Ishikawa (cell line): ENCODE data around the gene STK25.

Experiments used
- CEBPB ChIP-seq: IDR thresholded peaks from 2 replicates; pipeline ENCODE4 v1.6.1; 2012
- CREB1 ChIP-seq: IDR thresholded peaks from 2 replicates; pipeline ENCODE4 v1.6.1; 2012; ENCODE audit warnings: low read depth
- EGR1 ChIP-seq: IDR thresholded peaks from 2 replicates; pipeline ENCODE4 v1.6.1; 2012
- EP300 ChIP-seq: IDR thresholded peaks from 2 replicates; pipeline ENCODE4 v1.6.1; 2012; ENCODE audit warnings: borderline replicate concordance
- FOXM1 ChIP-seq: IDR thresholded peaks from 2 replicates; pipeline ENCODE4 v1.6.1; 2012; ENCODE audit warnings: low read depth, borderline replicate concordance
- NFIC ChIP-seq: IDR thresholded peaks from 2 replicates; pipeline ENCODE4 v1.6.1; 2012
- RAD21 ChIP-seq: IDR thresholded peaks from 2 replicates; pipeline ENCODE4 v1.6.1; 2012; ENCODE audit warnings: low read depth
- TAF1 ChIP-seq: IDR thresholded peaks from 2 replicates; pipeline ENCODE4 v1.6.1; 2012; ENCODE audit warnings: low read depth, mild to moderate bottlenecking
- TCF12 ChIP-seq: IDR thresholded peaks from 2 replicates; pipeline ENCODE4 v1.6.1; 2012; ENCODE audit warnings: low read depth
- TEAD4 ChIP-seq: IDR thresholded peaks from 2 replicates; pipeline ENCODE4 v1.6.1; 2012
- YY1 ChIP-seq: IDR thresholded peaks from 2 replicates; pipeline ENCODE4 v1.6.1; 2012; ENCODE audit warnings: low read depth
- ZBTB7A ChIP-seq: IDR thresholded peaks from 2 replicates; pipeline ENCODE4 v1.6.1; 2012; ENCODE audit warnings: low read depth
- TF ChIP-seq, protein P1 (sequence below): IDR thresholded peaks from 2 replicates; pipeline ENCODE4 v1.6.1; 2012
- TF ChIP-seq, protein P2 (sequence below): IDR thresholded peaks from 2 replicates; pipeline ENCODE4 v1.6.1; 2012; ENCODE audit warnings: low read depth, mild to moderate bottlenecking
- TF ChIP-seq, protein P3 (sequence below): IDR thresholded peaks from 2 replicates; pipeline ENCODE4 v1.6.1; 2012

STK25 gene

DNA sequence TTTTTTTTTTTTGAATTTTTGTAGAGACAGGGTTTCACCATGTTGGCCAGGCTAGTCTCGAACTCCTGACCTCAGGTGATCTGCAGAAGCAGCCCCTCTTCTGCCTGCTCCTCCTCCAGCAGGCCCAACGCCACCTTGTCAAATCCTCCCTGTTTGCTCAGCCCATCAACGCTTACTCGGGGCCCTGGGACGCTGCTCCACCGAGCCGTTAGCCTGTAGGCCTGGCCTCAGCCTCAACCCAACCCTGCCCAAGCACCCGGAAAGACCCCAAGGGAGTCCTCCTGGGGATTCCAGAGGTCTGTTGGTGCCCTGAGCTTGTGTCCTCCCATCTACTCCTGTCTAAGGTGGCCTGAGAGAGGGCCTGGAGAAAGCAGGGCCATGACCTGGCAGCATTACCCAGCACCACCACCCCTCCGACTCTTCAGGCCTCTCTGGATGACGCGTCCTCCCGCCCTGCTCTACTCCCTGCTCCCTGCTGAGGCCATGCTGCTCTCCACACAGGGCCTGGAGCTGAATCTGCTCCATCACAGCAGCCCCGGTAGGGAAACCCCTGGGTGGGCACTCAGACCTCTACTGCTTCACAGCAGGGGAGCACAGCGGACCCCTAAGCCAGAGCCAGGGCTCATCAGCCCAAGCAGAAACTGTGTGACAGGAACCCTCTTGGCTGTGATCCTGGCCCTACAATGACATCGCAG lies 3.2 kb downstream of the STK25 start:
- TF ChIP-seq ZBTB7A, result no peak
- TF ChIP-seq, protein P1, sequence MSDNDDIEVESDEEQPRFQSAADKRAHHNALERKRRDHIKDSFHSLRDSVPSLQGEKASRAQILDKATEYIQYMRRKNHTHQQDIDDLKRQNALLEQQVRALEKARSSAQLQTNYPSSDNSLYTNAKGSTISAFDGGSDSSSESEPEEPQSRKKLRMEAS, result no peak
- TF ChIP-seq YY1, result no peak

DNA sequence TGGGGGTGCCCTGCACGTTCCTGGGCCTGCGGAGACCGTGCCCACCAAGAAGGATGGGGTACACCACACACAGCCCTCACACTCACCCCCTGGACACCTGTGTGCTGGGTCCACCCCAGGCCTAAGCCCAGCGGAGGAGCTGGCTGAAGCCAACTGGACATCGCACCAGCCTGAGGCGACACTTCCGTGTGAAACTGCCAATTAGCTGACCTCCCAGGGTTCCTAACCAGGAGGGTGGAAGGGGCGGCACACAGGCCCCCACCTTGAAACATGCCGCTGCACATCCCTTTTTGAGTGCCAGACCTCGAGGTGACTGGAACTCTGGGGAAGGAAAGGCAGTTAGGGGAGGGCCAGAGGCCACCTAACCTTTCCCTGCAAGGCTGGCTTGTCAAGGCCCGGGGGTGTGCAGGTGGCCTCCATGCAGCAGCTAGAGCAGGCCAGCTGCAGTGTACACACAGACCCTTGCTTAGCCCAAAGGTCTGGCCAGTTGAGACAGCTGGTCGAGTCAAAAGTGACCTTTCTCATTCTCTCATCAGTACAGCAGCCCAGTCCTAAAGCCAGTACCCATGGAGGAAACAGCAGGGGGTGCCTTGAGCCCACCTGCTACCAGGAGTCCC lies 4.5 kb downstream of the STK25 start:
- no peak for TF ChIP-seq FOXM1
- TF ChIP-seq EGR1, result no peak
- TF ChIP-seq CREB1, result no peak
- TF ChIP-seq YY1, result no peak
- TF ChIP-seq, protein P2, sequence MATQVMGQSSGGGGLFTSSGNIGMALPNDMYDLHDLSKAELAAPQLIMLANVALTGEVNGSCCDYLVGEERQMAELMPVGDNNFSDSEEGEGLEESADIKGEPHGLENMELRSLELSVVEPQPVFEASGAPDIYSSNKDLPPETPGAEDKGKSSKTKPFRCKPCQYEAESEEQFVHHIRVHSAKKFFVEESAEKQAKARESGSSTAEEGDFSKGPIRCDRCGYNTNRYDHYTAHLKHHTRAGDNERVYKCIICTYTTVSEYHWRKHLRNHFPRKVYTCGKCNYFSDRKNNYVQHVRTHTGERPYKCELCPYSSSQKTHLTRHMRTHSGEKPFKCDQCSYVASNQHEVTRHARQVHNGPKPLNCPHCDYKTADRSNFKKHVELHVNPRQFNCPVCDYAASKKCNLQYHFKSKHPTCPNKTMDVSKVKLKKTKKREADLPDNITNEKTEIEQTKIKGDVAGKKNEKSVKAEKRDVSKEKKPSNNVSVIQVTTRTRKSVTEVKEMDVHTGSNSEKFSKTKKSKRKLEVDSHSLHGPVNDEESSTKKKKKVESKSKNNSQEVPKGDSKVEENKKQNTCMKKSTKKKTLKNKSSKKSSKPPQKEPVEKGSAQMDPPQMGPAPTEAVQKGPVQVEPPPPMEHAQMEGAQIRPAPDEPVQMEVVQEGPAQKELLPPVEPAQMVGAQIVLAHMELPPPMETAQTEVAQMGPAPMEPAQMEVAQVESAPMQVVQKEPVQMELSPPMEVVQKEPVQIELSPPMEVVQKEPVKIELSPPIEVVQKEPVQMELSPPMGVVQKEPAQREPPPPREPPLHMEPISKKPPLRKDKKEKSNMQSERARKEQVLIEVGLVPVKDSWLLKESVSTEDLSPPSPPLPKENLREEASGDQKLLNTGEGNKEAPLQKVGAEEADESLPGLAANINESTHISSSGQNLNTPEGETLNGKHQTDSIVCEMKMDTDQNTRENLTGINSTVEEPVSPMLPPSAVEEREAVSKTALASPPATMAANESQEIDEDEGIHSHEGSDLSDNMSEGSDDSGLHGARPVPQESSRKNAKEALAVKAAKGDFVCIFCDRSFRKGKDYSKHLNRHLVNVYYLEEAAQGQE, result no peak
- TF ChIP-seq CEBPB, result no peak
- TF ChIP-seq RAD21, result no peak
- no peak for TF ChIP-seq ZBTB7A
- no peak for TF ChIP-seq TEAD4
- no peak for TF ChIP-seq TCF12
- TF ChIP-seq, protein P3, sequence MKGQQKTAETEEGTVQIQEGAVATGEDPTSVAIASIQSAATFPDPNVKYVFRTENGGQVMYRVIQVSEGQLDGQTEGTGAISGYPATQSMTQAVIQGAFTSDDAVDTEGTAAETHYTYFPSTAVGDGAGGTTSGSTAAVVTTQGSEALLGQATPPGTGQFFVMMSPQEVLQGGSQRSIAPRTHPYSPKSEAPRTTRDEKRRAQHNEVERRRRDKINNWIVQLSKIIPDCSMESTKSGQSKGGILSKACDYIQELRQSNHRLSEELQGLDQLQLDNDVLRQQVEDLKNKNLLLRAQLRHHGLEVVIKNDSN, result no peak
- no peak for TF ChIP-seq NFIC
- TF ChIP-seq, protein P1, result no peak
- no peak for TF ChIP-seq EP300

DNA sequence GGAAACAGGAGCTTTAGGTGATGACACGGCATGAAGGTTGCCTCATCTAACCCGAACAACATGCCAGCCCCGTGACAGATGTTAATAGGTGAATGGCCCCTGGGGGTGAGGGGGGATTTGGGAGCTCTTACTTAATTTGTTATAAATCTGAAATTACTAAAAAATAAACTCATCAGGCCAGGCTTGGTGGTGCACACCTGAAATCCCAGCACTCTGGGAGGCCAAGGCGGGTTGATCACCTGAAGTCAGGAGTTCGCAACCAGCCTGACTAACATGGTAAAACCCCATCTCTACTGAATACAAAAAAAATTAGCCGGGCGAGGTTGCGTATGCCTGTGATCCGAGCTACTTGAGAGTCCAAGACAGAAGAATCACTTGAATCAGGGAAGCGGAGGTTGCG lies 6.1 kb downstream of the STK25 start:
- TF ChIP-seq TCF12 (no peak), YY1 (no peak), CEBPB (no peak), ZBTB7A (no peak), TAF1 (no peak), EP300 (no peak), CREB1 (no peak), EGR1 (no peak), NFIC (no peak), TEAD4 (no peak), FOXM1 (no peak), RAD21 (no peak)
- TF ChIP-seq, protein P3, result no peak
- TF ChIP-seq, protein P2, result no peak
- TF ChIP-seq, protein P1, result no peak

DNA sequence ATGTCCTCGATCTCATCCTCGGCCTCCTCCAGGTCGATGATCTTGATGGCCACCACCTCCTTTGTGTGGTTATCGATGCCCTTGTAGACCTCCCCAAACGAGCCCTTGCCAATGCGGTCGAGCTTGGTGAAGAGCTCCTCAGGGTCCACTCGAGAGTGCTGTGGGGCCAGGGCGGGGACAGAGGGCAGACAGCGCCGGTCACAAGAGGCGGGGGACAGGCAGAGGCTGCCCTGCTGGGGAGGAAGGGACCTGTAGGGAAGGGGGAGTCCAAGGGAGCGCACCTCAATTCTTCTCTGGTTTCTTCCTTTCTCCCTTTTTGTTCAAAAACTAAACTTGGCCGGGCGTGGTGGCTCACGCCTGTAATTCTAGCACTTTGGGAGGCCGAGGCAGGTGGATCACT lies 6.8 kb downstream of the STK25 start:
- TF ChIP-seq, protein P2, result no peak
- TF ChIP-seq RAD21 (no peak), ZBTB7A (no peak), CEBPB (no peak), EGR1 (no peak), CREB1 (no peak), FOXM1 (no peak), NFIC (no peak), TCF12 (no peak), EP300 (no peak), TEAD4 (no peak), YY1 (no peak), TAF1 (no peak)
- TF ChIP-seq, protein P3, result no peak
- TF ChIP-seq, protein P1, result no peak
